GM18499 (cell line): ENCODE data around the gene ST13.
"Not testable (repeated sequence)": the region's sequence is repeated elsewhere in the genome, so short reads cannot be mapped to it uniquely, and the experiment has no call there.

Source experiments
- ATAC-seq: cut with Tn5 transposase; IDR thresholded peaks from one replicate; pipeline ENCODE4 v1.9.1; 2021; ENCODE audit warnings: moderate number of reproducible peaks; ENCODE audit not compliant: insufficient read depth, unreplicated experiment

Gene ST13

GRCh38 chr22:40845816-40846215 lies 10.6 kb downstream of the ST13 start:
- ATAC-seq: not testable (repeated sequence)

- ATAC-seq: no peak
Observed at GRCh38 chr22:40844951-40845350, 11.5 kb downstream of the ST13 start.

GRCh38 chr22:40838486-40838885 lies 18.0 kb downstream of the ST13 start:
- ATAC-seq: no peak

GRCh38 chr22:40834619-40835018 lies 21.8 kb downstream of the ST13 start:
- no peak for ATAC-seq

GRCh38 chr22:40829131-40829530 lies 27.3 kb downstream of the ST13 start:
- no peak for ATAC-seq

GRCh38 chr22:40826984-40827741 lies 29.3 kb downstream of the ST13 start:
- ATAC-seq: no peak

- not testable (repeated sequence) for ATAC-seq
Observed at GRCh38 chr22:40826292-40826691, 30.1 kb downstream of the ST13 start.

- no peak for ATAC-seq
Observed at GRCh38 chr22:40823426-40823825, 33.0 kb downstream of the ST13 start.

- no peak for ATAC-seq
Observed at GRCh38 chr22:40819599-40820140, 36.8 kb downstream of the ST13 start.

- no peak for ATAC-seq
Observed at GRCh38 chr22:40818747-40819598, 37.5 kb downstream of the ST13 start, which contains the start of gene SLC25A17. Gene SLC25A17, minus strand, starts transcription at chr22:40819346. Its CDS starts 98 bp downstream, at chr22:40819248.

- ATAC-seq: no peak
Observed at GRCh38 chr22:40818192-40818746, 38.2 kb downstream of the ST13 start.

- no peak for ATAC-seq
Observed at GRCh38 chr22:40817737-40818136, 38.7 kb downstream of the ST13 start.

GRCh38 chr22:40813912-40814315 lies 42.5 kb downstream of the ST13 start:
- ATAC-seq: no peak

GRCh38 chr22:40808018-40808841 lies 48.2 kb downstream of the ST13 start:
- no peak for ATAC-seq

GRCh38 chr22:40806711-40807110 lies 49.7 kb downstream of the ST13 start:
- no peak for ATAC-seq

- ATAC-seq: no peak
Observed at GRCh38 chr22:40805699-40806203, 50.7 kb downstream of the ST13 start.

- no peak for ATAC-seq
Observed at GRCh38 chr22:40805239-40805638, 51.2 kb downstream of the ST13 start.

- no peak for ATAC-seq
Observed at GRCh38 chr22:40803321-40803720, 53.1 kb downstream of the ST13 start.

GRCh38 chr22:40799008-40799407 lies 57.4 kb downstream of the ST13 start:
- ATAC-seq: no peak

- ATAC-seq: no peak
Observed at GRCh38 chr22:40797427-40797826, 59.0 kb downstream of the ST13 start.
